ENCODE results near the gene ADRM1. TPM values are rescaled to one million over a fixed set of nuclear protein-coding genes. Genes with fewer than 3 reads are reported as not detected.

ADRM1 gene
- polyA plus RNA-seq, 2 donors: 84.9 to 117 TPM

DNA sequence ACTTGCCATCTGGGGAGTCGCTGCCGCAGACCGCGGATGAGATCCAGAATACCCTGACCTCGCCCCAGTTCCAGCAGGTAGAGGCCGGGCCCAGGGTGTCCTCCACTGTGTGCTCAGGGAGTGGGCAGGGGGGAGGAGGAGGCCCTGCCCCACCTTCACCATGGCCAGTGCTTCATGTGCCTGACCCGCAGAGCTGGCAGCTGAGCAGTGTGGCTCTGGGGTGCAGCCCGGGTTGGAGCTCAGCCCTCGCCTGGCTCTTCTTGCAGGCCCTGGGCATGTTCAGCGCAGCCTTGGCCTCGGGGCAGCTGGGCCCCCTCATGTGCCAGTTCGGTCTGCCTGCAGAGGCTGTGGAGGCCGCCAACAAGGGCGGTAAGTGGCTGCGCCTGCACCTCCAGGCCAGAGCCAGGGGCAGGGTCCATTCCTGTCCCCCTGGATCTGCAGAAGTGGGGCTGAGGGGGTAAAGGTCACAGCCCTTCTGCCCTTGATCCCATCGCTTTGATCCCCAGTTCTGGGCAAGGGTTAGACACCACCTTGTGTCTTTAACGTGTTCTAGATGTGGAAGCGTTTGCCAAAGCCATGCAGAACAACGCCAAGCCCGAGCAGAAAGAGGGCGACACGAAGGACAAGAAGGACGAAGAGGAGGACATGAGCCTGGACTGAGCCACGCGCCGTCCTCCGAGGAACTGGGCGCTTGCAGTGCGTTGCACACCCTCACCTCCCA, 5.5 kb downstream of the ADRM1 start:
- Histone ChIP-seq H3K36me3 (ENCODE audit: control insufficient read depth in 2 of 2, insufficient read depth in 2 of 2, low read length in 1 of 2) (peaks cover 11 to 80% of the 10 kb centered on the region in 2 donors), H3K4me1 (ENCODE audit: control insufficient read depth in 2 of 2, insufficient read depth in 2 of 2, low read length in 1 of 2) (peaks cover 9 to 35% of the 10 kb centered on the region in 2 donors), H3K27ac (ENCODE audit: low read depth in 2 of 2, low read length in 1 of 2) (peak overlapping the region; percentile 17 to 70), H3K4me3 (ENCODE audit: low read depth in 1 of 2, low read length in 2 of 2) (no peak overlapping the region), H3K9me3 (ENCODE audit: control insufficient read depth in 2 of 2, insufficient read depth in 1 of 2, low read depth in 1 of 2, low read length in 1 of 2) (no peaks in the 10 kb centered on the region), H3K27me3 (ENCODE audit: control insufficient read depth in 1 of 2, insufficient read depth in 2 of 2, low read length in 2 of 2) (no peaks in the 10 kb centered on the region)
- WGBS, 2 donors: 55 to 64% methylated on average over 29 of the region's 29 CpGs

DNA sequence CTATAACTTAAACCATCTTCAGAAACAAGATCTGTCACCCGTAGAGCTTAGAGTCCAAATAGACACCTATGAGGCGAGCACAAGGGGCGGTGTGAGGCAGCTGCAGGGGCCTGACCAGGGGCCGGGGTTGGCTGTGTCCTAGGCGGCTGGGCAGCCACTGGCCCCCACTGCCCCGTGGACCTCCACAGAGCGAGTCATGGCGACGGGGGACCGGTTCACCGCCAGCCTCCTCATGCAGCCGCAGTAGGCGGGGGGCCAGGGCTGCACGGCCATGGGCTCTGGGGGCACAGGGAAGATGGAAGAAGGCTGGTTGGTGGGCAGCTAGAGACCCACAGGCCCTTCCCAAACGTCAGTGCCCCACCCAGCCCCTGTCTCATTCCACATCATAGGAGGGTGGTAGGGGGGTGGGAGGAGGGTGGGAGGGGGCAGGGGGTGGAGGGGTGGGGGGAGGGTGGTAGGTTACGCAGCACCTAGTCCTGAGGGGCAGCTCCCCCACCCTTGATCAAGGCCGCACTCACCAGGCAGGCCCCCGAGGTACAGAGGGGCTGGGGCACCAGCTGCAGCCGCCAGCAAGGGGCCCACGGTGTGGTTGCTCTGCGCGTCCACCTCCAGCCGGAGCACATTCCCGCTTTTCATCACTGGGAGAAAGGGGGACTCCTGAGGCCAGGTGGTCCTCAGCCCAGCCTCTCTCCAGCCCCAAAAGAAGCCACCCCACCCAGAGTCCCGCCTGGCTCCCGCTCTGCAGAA, 6.6 kb downstream of the ADRM1 start:
- Histone ChIP-seq H3K4me3 (ENCODE audit: low read depth in 1 of 2, low read length in 2 of 2) (no peak overlapping the region), H3K27ac (ENCODE audit: low read depth in 2 of 2, low read length in 1 of 2) (peak overlapping the region in 1 of 2 donors; percentile 27), H3K36me3 (ENCODE audit: control insufficient read depth in 2 of 2, insufficient read depth in 2 of 2, low read length in 1 of 2) (peaks cover 11 to 87% of the 10 kb centered on the region in 2 donors), H3K4me1 (ENCODE audit: control insufficient read depth in 2 of 2, insufficient read depth in 2 of 2, low read length in 1 of 2) (peaks cover 6 to 31% of the 10 kb centered on the region in 2 donors), H3K9me3 (ENCODE audit: control insufficient read depth in 2 of 2, insufficient read depth in 1 of 2, low read depth in 1 of 2, low read length in 1 of 2) (no peaks in the 10 kb centered on the region), H3K27me3 (ENCODE audit: control insufficient read depth in 1 of 2, insufficient read depth in 2 of 2, low read length in 2 of 2) (no peaks in the 10 kb centered on the region)
- WGBS, 2 donors: 75 to 79% methylated on average over 22 to 26 of the region's 26 CpGs

DNA sequence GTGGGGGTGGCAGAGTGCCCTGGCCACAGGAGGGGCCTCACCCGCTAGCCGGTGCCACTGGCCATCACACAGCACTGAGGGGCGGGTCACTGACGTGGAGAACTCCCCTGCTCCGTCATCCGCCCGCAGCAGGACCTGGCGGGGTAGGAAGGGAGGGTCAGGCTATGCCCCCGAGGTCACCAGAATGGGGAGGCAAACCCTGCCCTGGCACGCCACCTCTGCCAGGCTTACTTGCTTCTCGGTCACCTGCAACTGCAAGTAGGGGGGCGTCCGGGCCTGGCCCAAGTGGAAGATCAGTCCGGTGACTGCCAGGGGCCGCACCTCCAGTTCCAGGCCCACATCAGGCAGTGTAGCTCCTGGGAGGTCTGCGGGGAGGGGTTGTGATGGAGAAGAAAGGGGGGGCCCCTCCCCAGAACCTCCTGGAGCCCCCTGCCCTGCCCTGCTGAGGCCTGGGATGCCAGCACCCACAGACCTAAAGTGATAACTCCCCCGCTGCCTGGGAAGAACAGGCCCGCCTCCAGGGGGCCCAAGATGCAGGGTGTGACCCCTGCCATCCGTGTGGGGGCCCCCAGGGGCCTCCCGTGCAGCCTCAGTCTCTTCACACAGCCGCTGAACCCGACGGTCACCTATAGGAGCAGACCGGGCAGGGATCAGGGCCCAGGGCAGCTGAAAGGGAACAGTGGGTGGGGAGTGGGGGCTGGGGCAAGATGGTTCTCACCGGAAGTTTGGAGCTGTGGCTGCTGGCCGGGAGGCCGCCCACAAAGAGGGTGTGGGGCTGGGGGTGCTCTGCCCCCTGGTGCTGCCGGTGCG, 7.4 kb downstream of the ADRM1 start:
- Histone ChIP-seq H3K27ac (ENCODE audit: low read depth in 2 of 2, low read length in 1 of 2) (peak overlapping the region in 1 of 2 donors; percentile 14), H3K9me3 (ENCODE audit: control insufficient read depth in 2 of 2, insufficient read depth in 1 of 2, low read depth in 1 of 2, low read length in 1 of 2) (no peaks in the 10 kb centered on the region), H3K4me3 (ENCODE audit: low read depth in 1 of 2, low read length in 2 of 2) (no peak overlapping the region), H3K27me3 (ENCODE audit: control insufficient read depth in 1 of 2, insufficient read depth in 2 of 2, low read length in 2 of 2) (no peaks in the 10 kb centered on the region), H3K4me1 (ENCODE audit: control insufficient read depth in 2 of 2, insufficient read depth in 2 of 2, low read length in 1 of 2) (peaks cover 4 to 26% of the 10 kb centered on the region in 2 donors), H3K36me3 (ENCODE audit: control insufficient read depth in 2 of 2, insufficient read depth in 2 of 2, low read length in 1 of 2) (peaks cover 11 to 87% of the 10 kb centered on the region in 2 donors)
- 56 to 70% methylated on average over 29 of the region's 29 CpGs for WGBS, 2 donors

DNA sequence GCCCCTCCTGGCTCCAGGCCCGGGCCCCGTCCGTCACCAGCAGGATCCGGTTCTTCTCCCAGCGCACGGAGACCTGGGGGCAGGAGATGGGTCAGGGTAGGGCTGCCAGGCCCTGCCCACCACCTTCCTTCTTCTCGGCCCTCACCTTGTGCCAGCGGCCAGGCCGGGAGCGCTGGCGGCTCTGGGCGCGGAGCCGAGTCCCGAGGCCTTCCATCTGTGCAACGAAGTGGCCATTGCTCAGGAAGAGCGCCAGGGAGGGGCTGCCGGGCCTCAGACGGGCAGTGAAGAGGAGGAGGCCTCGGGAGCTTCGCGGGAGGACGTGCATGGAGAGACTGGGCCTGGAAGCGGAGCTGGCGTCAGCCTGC, 7.9 kb downstream of the ADRM1 start:
- Histone ChIP-seq H3K9me3 (ENCODE audit: control insufficient read depth in 2 of 2, insufficient read depth in 1 of 2, low read depth in 1 of 2, low read length in 1 of 2) (no peaks in the 10 kb centered on the region), H3K4me1 (ENCODE audit: control insufficient read depth in 2 of 2, insufficient read depth in 2 of 2, low read length in 1 of 2) (peaks cover 3 to 22% of the 10 kb centered on the region in 2 donors), H3K36me3 (ENCODE audit: control insufficient read depth in 2 of 2, insufficient read depth in 2 of 2, low read length in 1 of 2) (peaks cover 11 to 88% of the 10 kb centered on the region in 2 donors), H3K27ac (ENCODE audit: low read depth in 2 of 2, low read length in 1 of 2) (peak overlapping the region in 1 of 2 donors; percentile 3), H3K4me3 (ENCODE audit: low read depth in 1 of 2, low read length in 2 of 2) (no peak overlapping the region), H3K27me3 (ENCODE audit: control insufficient read depth in 1 of 2, insufficient read depth in 2 of 2, low read length in 2 of 2) (no peaks in the 10 kb centered on the region)
- 53 to 55% methylated on average over 25 of the region's 25 CpGs for WGBS, 2 donors

DNA sequence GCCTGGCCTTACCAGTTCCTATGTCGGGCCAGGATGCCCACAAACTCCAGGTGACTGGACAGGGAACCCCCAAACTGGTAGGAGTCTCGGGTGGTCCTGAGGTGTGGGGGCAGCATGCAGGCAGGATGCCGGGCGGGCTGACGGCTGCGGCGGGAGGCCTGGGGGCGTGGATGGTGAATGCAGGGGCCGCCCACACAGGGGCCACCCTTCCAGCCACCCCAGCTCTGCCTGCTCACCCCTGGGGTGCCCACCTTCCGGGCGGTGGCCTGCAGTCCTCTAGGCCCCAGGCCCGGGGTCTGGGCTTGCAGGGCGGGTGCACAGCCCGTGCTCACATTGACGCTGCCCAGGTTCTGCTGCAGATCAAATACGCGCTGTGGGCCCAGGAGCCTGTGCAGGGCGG, 8.4 kb downstream of the ADRM1 start:
- no peaks in the 10 kb centered on the region for H3K9me3 ChIP-seq (ENCODE audit: control insufficient read depth in 2 of 2, insufficient read depth in 1 of 2, low read depth in 1 of 2, low read length in 1 of 2)
- H3K4me1 ChIP-seq (ENCODE audit: control insufficient read depth in 2 of 2, insufficient read depth in 2 of 2, low read length in 1 of 2): peaks cover 3 to 19% of the 10 kb centered on the region in 2 donors
- no peak overlapping the region for H3K4me3 ChIP-seq (ENCODE audit: low read depth in 1 of 2, low read length in 2 of 2)
- H3K27ac ChIP-seq (ENCODE audit: low read depth in 2 of 2, low read length in 1 of 2): peak overlapping the region in 1 of 2 donors; percentile 3
- peaks cover 11 to 88% of the 10 kb centered on the region in 2 donors for H3K36me3 ChIP-seq (ENCODE audit: control insufficient read depth in 2 of 2, insufficient read depth in 2 of 2, low read length in 1 of 2)
- no peaks in the 10 kb centered on the region for H3K27me3 ChIP-seq (ENCODE audit: control insufficient read depth in 1 of 2, insufficient read depth in 2 of 2, low read length in 2 of 2)
- WGBS, 2 donors: 82 to 88% methylated on average over 11 to 18 of the region's 18 CpGs

DNA sequence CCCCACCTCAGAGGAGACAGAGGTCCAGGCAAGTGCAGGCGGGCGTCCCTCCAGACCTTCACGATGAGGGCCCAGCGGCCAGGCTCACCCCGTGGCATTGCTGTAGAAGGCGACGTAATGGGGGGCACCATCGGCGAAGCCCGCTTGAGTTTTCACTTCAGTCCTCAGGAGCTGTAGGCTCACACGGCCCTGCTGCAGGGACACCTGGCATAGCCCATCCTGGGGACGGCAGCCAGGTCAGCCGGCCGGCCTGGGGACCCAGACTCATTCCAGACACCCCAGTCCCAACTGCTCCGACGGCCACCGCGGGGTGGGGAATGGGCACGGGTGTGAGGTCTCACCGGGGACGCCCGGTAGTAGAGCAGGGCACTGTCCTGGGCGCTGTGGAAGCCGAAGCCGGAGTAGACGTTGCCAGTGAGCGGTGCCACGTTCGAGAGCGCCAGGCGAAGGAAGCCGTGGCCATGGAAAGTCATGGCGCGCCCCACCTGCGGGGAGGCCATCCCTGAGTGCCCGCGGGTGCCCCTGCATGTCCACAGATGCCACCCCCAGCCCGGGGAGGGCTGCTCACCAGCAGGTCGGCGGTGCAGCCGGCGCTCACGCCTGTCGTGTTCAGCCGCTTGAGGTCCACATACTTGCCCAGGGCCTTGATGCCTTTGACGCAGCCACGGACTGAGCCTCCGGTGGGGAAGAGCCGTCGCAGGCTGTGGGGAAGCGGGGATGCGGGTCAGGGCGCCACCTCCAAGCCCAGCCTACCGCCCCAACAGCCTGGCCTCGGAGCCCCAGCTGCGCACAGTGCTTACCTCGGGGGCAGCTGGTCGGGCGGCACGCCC, 9.2 kb downstream of the ADRM1 start:
- H3K9me3 ChIP-seq (ENCODE audit: control insufficient read depth in 2 of 2, insufficient read depth in 1 of 2, low read depth in 1 of 2, low read length in 1 of 2): no peaks in the 10 kb centered on the region
- H3K27me3 ChIP-seq (ENCODE audit: control insufficient read depth in 1 of 2, insufficient read depth in 2 of 2, low read length in 2 of 2): no peaks in the 10 kb centered on the region
- peaks cover 6 to 87% of the 10 kb centered on the region in 2 donors for H3K36me3 ChIP-seq (ENCODE audit: control insufficient read depth in 2 of 2, insufficient read depth in 2 of 2, low read length in 1 of 2)
- H3K4me3 ChIP-seq (ENCODE audit: low read depth in 1 of 2, low read length in 2 of 2): no peak overlapping the region
- H3K27ac ChIP-seq (ENCODE audit: low read depth in 2 of 2, low read length in 1 of 2): no peak overlapping the region
- H3K4me1 ChIP-seq (ENCODE audit: control insufficient read depth in 2 of 2, insufficient read depth in 2 of 2, low read length in 1 of 2): peaks cover 3 to 20% of the 10 kb centered on the region in 2 donors
- 83 to 91% methylated on average over 59 to 60 of the region's 60 CpGs for WGBS, 2 donors

DNA sequence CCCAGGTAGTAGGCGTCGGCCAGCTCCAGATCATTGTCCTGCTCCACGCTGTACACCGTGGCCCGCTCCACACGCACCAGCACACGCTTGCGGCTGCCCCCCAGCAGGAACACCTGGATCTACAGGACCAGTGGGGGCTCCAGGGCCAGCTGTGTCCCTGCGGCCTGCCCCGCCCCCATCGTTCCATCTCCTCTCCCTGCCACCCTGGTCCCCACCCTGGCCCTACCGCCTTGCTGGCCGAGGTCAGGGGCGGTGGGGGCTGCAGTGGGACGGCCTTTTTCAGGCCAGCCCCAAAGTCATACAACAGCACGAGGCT, 9.8 kb downstream of the ADRM1 start:
- Histone ChIP-seq H3K4me3 (ENCODE audit: low read depth in 1 of 2, low read length in 2 of 2) (no peak overlapping the region), H3K27ac (ENCODE audit: low read depth in 2 of 2, low read length in 1 of 2) (no peak overlapping the region), H3K27me3 (ENCODE audit: control insufficient read depth in 1 of 2, insufficient read depth in 2 of 2, low read length in 2 of 2) (no peaks in the 10 kb centered on the region), H3K36me3 (ENCODE audit: control insufficient read depth in 2 of 2, insufficient read depth in 2 of 2, low read length in 1 of 2) (peaks cover 6 to 87% of the 10 kb centered on the region in 2 donors), H3K4me1 (ENCODE audit: control insufficient read depth in 2 of 2, insufficient read depth in 2 of 2, low read length in 1 of 2) (peaks cover 5 to 22% of the 10 kb centered on the region in 2 donors), H3K9me3 (ENCODE audit: control insufficient read depth in 2 of 2, insufficient read depth in 1 of 2, low read depth in 1 of 2, low read length in 1 of 2) (no peaks in the 10 kb centered on the region)
- WGBS, 2 donors: 79 to 86% methylated on average over 13 to 16 of the region's 16 CpGs

DNA sequence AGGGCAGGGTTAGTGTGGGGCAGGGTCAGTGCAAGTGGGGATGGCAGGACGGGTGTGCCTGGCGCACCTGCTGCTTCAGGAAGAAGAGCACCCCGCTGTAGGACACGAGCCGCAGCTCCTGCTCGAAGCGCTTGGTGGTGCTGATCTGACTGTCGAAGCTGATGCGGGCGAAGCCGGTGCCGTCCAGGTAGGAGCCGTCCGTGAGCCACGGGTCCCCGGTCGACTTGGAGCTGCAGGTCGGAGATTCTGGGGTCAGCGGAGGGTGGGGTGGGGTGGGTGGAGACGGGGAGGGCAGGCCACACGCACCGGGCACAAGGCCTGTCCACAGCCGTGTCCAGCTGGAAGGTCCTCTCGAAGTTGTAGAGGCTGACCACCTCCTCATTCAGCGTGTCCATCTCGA, 10.2 kb downstream of the ADRM1 start:
- no peaks in the 10 kb centered on the region for H3K27me3 ChIP-seq (ENCODE audit: control insufficient read depth in 1 of 2, insufficient read depth in 2 of 2, low read length in 2 of 2)
- peaks cover 4 to 19% of the 10 kb centered on the region in 2 donors for H3K4me1 ChIP-seq (ENCODE audit: control insufficient read depth in 2 of 2, insufficient read depth in 2 of 2, low read length in 1 of 2)
- 88 to 90% methylated on average over 26 of the region's 26 CpGs for WGBS, 2 donors
- H3K36me3 ChIP-seq (ENCODE audit: control insufficient read depth in 2 of 2, insufficient read depth in 2 of 2, low read length in 1 of 2): peaks cover 6 to 84% of the 10 kb centered on the region in 2 donors
- no peaks in the 10 kb centered on the region for H3K9me3 ChIP-seq (ENCODE audit: control insufficient read depth in 2 of 2, insufficient read depth in 1 of 2, low read depth in 1 of 2, low read length in 1 of 2)
- no peak overlapping the region for H3K4me3 ChIP-seq (ENCODE audit: low read depth in 1 of 2, low read length in 2 of 2)
- H3K27ac ChIP-seq (ENCODE audit: low read depth in 2 of 2, low read length in 1 of 2): no peak overlapping the region

Data from esophagus (tissue), 2 donors.